ENCODE measurements around the gene PLXNA2. TPM values are rescaled to one million over a fixed set of nuclear protein-coding genes. Genes with fewer than 3 reads are reported as not detected.

Gene PLXNA2
- total and polyA plus RNA-seq, 2 of the 4 experiments (the other 2 are of a cell fraction): 0.72 to 1.1 TPM

GRCh38 chr1:208242941-208243526 lies 1.1 kb downstream of the PLXNA2 start:
- Histone ChIP-seq H3K4me3 (ENCODE audit: insufficient read depth, low read depth, low read length) (peak overlapping the region; percentile 57), H2AFZ (replicated peaks; ENCODE audit: low read length, poor library complexity) (peak overlapping the region; percentile 93), H2BK120ac (ENCODE audit: low read depth, low read length) (no peak overlapping the region), H3K36me3 (ENCODE audit: control insufficient read depth, insufficient read depth, low read length) (no peaks in the 10 kb centered on the region), H4K20me1 (ENCODE audit: insufficient read depth, low read length) (no peaks in the 10 kb centered on the region), H4K5ac (ENCODE audit: low read depth, low read length) (no peak overlapping the region), H2BK15ac (ENCODE audit: low read depth, low read length) (no peak overlapping the region), H2BK20ac (ENCODE audit: low read depth, low read length) (no peak overlapping the region), H3K56ac (ENCODE audit: extremely low read depth, insufficient read depth, low read length) (no peak overlapping the region), H3K18ac (ENCODE audit: low read depth, low read length) (no peak overlapping the region), H4K8ac (ENCODE audit: low read depth in 2 of 2, low read length in 2 of 2) (no peak overlapping the region), H2BK5ac (ENCODE audit: low read depth, low read length, poor library complexity, severe bottlenecking) (no peak overlapping the region), H2AK9ac (replicated peaks; ENCODE audit: low read depth, low read length, poor library complexity) (peak overlapping the region; percentile 44), H3K79me1 (ENCODE audit: low read depth in 1 of 2, low read length in 2 of 2) (peaks cover 0 to 18% of the 10 kb centered on the region in 2 experiments; a peak in 1 of 4 replicates), H3K27ac (ENCODE audit: insufficient read depth, low read length) (no peak overlapping the region), H3K9me1 (ENCODE audit: insufficient read depth, low read length) (no peaks in the 10 kb centered on the region), H3K9ac (ENCODE audit: low read depth, low read length) (no peak overlapping the region), H3K4ac (ENCODE audit: low read depth, low read length) (no peak overlapping the region), H3K9me3 (ENCODE audit: control insufficient read depth, insufficient read depth, low read length) (no peaks in the 10 kb centered on the region), H3K4me1 (ENCODE audit: control insufficient read depth, insufficient read depth, low read length) (peaks cover 7% of the 10 kb centered on the region), H3K23ac (ENCODE audit: low read depth, low read length) (peak overlapping the region; percentile 24; the same call in 1 of the 2 replicates), H3K27me3 (ENCODE audit: control insufficient read depth, insufficient read depth, low read length) (peaks cover 7% of the 10 kb centered on the region; the same call in 1 of the 2 replicates), H3K14ac (replicated peaks; ENCODE audit: low read depth, low read length) (no peak overlapping the region), H4K91ac (ENCODE audit: insufficient read depth, low read depth, low read length) (no peak overlapping the region), H3K4me2 (ENCODE audit: low read depth, low read length) (peak overlapping the region; percentile 94), H2AK5ac (ENCODE audit: low read depth, low read length) (no peak overlapping the region)
- dilution Hi-C loops (cut with HindIII; ENCODE audit: low sequenced_read_pairs, unreplicated experiment) (no loop called here), in situ Hi-C loops (cut with MboI; ENCODE audit: low sequenced_read_pairs) (loop anchor here (5.0 kb wide), 2 partner anchors 111 to 361 kb away; no protein-coding TSS in a partner anchor), intact Hi-C loops (cut with micrococcal nuclease) (loop anchor here (10.0 kb wide), 1 partner anchor 1112 kb away; no protein-coding TSS in a partner anchor)
- WGBS, 2 experiments (ENCODE audit: extremely low coverage in 2 of 2, insufficient read length in 1 of 2): 1% methylated on average over 35 of the region's 54 CpGs; no CpG with 5 or more reads in 1 of the 2 experiments
- DNase-seq (no peak), ATAC-seq (ENCODE audit: low read depth) (peak; percentile 31)
- CTCF ChIA-PET: interaction anchor here (1.0 to 11.3 kb wide), 3 partner anchors 11 to 221 kb away, joined by 3 to 158 read pairs (median 3); no protein-coding TSS in a partner anchor
- POLR2A ChIA-PET (ENCODE audit: unreplicated experiment): no interaction called here
- TF ChIP-seq SMC3 (IDR thresholded peaks at IDR 0.05; ENCODE audit: low read depth, low read length) (no peak), CHD1 (IDR thresholded peaks at IDR 0.05; ENCODE audit: low read depth, low read length) (no peak), POLR2A (IDR thresholded peaks at IDR 0.05; ENCODE audit: low read depth, low read length) (no peak), MAZ (IDR thresholded peaks at IDR 0.05; ENCODE audit: borderline replicate concordance, low read depth, low read length) (peak; percentile 10; the same call in 1 of the 2 replicates), RAD21 (IDR thresholded peaks at IDR 0.05; ENCODE audit: low read length) (peak; percentile 36), CTCF (conservative IDR thresholded peaks at IDR 0.05; ENCODE audit: low read depth, low read length) (peak; percentile 26; the same call in 1 of the 2 replicates), BHLHE40 (IDR thresholded peaks at IDR 0.05; ENCODE audit: low read depth, low read length) (no peak), FOS (IDR thresholded peaks at IDR 0.05; ENCODE audit: low read depth, low read length) (no peak)
- TF ChIP-seq, protein P1, sequence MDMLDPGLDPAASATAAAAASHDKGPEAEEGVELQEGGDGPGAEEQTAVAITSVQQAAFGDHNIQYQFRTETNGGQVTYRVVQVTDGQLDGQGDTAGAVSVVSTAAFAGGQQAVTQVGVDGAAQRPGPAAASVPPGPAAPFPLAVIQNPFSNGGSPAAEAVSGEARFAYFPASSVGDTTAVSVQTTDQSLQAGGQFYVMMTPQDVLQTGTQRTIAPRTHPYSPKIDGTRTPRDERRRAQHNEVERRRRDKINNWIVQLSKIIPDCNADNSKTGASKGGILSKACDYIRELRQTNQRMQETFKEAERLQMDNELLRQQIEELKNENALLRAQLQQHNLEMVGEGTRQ (IDR thresholded peaks at IDR 0.05; ENCODE audit: low read depth, low read length): no peak
- BruUV-seq (replicated peaks): no TSS peak
